ENCODE measurements around the gene COL25A1.

COL25A1 gene

DNA sequence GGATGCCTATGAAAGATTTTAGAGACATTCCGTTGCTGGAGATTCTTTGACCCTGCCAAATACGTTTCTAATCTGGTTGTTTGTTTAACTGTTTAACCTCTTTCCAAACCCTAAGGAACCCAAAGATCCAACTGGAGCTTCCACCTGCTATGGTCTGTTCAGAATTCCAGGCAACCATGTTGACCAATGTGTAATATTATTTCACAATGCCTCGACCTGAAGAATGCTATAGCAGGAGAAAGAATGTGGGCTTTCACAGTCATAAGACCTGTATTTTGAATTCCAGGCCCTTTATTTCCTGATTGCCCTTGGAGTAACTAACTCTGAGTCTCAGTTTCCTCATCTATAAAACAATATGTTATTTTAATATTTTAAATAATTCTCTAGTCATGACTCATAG, 90.8 kb downstream of the COL25A1 start:
- DNase-seq: no peak

DNA sequence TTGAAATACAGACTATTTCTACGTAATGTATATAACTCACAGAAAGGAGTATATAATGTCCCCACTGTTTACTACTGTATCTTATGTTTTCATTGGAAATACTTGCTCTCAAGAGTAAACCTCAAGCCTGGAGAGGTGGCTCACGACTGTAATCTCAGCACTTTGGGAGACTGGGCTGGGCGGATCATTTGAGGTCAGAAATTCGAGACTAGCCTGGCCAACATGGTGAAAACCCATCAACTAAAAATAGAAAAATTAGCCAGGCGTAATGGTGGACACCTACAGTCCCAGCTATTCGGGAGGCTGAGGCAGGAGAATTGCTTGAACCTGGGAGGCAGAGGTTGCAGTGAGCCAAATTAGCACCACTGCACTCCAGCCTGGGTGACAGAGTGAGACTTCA, 92.8 kb downstream of the COL25A1 start:
- no peak for DNase-seq

DNA sequence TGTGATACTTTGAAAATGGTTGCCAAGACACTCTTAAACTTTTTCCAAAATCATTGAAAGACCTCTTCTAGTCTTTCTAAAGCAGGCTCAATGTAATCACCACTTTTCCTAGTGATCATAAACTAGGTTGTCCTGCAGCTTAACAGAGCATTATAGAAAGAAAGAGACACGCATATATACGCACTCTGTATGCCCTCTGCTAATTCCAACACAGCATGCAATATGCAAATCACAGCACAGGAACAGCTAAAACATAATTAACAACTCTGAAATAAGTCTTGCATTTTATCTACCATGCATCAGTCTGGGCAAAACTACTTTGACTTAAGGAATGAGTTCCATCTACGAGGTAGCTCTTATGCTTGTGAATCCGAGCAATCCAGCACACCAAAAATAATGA, 94.6 kb downstream of the COL25A1 start:
- DNase-seq: no peak

DNA sequence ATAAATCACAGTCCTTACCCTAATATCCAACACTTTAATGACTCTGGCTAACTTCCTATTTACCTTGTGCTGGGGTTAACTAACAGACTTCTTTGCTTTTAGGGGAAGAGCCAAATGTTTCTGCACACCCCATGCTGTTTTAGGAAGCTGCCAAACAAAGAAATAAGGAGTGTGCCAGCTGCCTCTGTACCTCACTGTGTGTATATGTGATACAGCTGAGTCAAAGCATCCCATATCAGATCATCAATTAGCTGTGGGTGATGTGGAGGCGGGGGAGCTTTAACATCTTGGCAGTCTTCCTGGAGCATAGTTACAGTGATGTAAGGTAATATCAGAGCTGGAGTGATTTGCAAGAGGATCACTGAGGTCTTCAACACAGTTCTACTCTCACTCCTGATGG, 95.4 kb downstream of the COL25A1 start:
- DNase-seq: no peak

DNA sequence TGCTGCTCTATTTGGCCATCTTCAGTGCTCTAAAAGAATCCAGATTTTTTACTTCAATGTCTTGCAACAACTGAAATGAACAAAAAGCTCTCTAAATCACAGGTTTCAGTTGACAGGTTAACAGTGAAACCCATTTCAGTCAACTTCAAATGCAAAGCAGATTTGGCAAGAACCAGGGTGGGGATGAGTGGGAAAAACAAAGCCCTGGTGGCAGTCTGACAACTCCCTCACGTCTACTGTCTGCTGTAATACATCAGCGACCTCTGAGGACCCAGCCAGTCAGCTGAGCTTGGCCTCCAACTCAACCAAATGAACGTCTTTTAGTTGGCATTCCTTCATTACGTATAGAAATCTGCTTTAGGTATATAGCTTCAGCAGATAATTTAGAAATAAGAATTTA, 95.8 kb downstream of the COL25A1 start:
- DNase-seq: no peak

DNA sequence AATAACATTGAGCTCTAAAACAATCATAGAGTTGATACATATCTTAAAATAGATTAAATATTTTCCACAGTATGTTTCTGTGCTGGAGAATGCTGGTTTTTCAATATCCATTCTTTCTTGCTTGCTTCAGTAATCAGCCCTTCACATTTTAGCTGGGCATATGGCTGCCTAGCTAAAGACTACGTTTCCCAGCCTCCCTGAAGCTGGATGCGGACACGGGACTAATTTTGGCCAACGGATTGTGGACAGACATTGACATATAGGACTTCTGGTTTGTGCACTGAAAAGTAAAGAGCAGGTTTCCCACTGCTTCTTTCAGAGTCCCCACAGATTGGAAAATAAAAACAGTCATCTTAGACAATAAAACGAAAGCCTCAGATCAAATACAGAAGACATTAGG, 97.3 kb downstream of the COL25A1 start:
- DNase-seq: no peak

DNA sequence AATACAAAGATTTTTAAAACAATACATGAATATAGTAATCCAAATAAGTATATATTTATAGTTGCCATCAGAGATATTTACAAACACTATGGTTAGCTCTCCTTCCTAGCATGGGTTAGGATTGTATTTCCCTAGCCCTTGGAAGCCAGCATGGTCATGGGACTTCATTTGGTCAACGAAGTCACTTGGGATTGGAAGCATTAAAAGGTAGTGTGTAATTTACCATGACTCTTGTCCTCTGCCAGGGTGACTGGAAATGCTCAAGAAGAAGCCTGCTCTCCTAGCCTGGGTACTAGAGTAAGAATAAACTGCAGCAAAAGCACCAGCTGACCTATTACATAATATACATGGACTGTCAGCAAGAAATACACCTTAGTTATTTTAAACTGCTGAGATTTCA, 102.9 kb downstream of the COL25A1 start:
- no peak for DNase-seq

DNA sequence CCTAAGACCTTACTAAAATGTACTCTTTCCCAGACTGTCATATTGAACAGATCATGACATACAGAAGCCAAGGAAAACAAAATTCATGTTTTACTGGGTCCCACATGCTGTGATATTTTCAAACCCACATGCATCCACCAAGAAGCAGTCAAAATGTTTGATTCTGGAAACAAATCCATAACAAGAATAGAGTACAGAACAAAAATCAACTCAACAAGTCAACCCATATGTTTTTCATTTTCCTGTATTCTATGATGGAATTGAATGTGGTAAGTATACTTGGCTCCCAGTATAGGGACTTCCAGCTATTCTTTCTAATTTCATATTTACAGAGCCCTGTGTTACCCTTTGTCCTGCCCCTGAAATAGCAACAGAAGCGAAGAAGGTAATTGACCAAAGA, 106.8 kb downstream of the COL25A1 start:
- no peak for DNase-seq

DNA sequence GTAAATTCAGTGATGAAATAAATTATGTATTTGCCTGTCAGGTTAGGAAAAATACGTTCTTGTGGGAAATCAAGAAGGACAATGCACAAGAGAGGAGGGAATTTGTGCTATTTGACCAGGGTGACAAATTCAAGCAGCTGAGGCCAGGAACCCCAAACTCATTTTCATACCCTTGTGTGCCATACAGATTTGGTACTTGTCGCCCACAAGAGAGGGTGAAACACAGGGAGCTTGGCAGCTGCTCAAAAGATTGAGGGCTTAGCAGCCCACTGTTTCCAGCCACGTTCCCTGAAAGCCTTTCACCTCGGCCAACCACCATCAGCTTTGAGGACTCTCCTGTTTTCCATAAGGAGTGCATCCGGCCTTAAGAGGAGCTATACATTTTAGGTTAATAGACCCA, 111.2 kb downstream of the COL25A1 start:
- no peak for DNase-seq

DNA sequence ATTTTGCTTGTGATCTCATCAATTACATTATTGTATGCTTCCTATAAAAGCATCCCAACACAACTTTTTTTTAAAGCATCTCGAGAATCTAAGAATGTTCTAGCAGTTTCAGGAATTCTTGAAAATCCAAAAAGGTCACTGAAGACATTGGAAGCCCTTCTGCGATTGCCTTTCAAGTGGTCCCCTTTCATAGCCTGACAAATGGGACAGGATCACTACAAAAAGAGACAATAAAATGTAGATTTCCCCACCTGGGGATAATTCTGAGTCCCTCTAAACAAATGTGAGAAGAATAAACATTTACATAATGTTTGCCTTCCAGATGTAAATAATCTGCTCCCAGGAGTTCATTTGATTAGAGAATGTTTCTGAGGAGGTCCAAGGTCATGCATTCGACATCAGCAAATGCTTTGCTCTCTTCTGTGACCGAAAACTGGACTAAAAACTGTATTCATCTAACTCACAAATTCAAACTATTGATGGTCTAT, 116.0 kb downstream of the COL25A1 start:
- no peak for DNase-seq

DNA sequence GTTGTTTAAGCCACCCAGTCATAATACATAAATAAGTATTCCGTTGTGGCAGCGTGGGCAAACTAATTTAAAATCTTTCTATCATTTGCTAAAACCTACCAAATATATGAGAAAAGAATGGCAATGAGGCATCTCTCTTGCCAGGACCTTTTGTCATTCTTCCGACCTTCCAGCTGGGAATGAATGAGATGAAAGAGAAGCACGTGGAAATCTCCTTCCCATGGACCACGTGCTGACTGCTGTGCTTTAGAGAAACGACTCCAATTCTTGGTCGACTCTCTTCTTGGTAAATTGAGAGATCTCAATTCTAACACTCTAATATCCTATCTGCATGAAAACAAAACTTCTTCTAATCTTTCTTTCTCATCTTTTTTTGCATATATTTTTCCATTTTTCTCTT, 116.5 kb downstream of the COL25A1 start:
- no peak for DNase-seq

DNA sequence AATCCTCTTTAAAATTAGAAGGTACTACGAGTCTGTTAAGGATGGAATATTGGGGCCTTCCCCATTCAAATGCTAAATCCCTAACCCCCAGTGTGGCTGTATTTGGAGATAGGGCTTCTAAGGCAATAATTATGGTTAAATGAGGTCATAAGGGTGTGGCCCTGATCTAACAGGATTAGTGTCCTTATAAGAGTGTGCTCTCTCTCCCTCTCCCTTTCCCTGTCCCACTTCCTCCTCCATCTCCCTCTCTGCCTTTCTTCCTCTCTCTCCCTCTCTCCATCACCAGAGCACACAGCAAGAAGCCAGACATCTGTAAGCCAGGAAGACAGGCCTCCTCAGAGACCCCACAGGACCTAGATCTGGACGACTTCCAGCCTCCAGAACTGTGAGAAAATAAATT, 116.9 kb downstream of the COL25A1 start:
- DNase-seq: no peak

DNA sequence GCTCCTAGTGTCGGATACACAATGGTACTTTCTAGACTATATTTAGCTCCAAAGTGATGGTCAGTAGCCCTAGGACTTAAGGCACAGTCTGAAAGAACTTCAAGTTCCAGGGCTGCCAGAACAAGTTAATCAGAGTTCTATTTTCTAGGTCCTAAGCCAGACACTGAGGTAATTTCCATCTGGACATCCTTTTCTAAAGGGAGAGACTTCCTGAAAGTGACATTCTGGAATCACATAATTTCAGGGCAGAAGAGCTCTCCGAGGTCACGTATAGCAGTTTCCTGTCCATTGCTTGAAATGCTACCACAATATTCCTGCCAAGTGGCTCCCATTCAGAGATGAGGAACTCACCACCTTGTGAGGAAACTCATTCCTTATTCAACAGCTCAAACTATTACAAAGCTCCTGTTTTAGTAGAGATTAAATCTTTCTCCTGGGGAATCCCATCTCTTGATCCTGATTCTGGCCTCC, 117.9 kb downstream of the COL25A1 start:
- peak in 1 of 2 experiments; percentile 2 for DNase-seq

DNA sequence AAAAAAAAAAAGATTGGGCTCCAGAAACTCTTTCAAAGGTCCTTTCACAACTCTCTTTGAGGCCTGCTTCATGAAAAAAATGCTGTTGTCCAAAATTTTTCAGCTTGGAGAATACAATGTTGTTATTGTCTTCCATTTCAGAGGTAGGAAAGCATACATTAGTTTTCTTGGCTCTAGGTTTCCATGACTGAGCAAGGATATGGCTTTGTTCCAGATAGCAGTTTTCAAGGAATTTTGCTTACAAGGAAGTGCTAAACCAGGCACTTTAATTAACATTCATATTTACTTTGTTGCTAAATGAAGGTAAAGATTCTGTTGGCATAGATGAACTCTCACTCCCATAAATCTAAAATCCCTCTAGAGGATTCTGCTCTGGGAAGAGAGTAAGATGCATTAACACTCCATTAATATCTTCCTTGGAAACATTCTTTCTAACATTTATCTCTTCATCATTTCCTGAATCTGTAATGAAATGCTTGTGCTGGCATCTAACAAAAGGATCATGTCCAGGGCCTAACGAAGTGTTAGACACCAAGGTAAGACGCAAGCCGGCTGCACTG, 118.4 kb downstream of the COL25A1 start:
- no peak for DNase-seq

DNA sequence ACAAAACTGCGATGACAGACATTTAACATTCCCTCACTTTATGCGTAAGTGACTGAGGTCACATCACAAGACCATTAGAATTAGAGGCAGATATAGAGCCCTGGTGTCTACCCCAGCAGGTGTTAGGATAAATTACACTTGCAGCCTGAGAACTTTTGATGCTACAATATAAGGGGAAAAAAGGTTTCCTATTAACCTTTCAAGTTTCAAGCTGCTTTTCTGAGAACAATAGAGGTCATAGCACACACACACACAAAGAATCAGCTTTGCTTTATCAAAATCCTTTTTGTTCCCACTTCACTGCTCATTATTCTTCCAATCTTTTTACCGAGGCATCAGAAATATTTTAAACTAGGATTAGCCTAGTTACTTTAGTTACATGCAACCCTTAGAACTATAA, 119.8 kb downstream of the COL25A1 start:
- no peak for DNase-seq

DNA sequence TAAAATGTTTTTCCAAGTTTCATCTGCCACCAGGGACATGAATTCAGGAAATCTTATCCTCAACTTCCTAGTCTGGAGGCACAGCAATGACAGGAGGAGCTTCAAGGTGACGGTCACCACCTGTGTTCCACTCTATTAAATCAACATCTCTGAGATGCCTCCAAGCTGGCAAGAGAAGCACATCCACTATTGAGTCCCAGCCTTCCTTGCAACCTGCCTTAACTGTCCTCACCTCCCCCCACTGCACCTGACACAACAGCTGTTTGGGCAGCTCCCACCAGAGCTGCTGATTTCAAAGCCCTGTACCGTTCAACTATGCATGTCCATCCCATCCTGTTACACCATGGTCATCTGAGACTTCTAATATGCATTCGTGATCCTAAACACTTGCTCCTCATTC, 123.4 kb downstream of the COL25A1 start:
- no peak for DNase-seq

DNA sequence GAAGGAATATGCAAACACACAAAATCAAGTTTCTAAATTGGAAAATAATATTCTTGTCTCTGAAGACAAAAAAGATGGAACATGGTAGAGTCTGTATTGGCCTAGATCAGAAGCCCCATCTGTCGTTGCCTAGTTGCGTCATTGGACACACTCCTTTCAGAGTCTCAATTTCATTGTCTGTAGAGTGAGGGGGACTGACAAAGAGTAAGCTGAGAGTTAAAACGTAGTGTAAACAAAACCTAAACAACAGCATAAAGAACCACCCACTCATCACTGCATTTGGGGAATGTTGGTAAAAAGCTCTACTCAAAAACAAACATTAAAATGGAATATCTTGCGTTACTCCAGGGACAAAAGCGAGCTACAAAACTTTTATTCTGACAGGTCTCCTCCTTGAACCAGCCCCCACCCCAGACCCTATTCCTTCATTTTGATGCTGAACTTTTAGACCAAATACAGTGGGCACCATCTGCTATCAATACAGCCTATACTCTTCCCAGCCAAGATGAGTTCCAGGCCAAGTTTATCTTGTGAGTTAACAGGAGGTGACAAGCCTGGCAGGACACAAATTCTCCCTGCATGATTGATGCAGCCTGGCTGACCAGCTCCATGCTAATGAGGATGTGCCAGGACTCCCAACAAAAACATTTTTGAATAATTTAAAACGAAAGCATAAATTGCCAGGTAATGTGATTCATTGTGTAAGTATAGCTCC, 125.2 kb downstream of the COL25A1 start:
- no peak for DNase-seq

DNA sequence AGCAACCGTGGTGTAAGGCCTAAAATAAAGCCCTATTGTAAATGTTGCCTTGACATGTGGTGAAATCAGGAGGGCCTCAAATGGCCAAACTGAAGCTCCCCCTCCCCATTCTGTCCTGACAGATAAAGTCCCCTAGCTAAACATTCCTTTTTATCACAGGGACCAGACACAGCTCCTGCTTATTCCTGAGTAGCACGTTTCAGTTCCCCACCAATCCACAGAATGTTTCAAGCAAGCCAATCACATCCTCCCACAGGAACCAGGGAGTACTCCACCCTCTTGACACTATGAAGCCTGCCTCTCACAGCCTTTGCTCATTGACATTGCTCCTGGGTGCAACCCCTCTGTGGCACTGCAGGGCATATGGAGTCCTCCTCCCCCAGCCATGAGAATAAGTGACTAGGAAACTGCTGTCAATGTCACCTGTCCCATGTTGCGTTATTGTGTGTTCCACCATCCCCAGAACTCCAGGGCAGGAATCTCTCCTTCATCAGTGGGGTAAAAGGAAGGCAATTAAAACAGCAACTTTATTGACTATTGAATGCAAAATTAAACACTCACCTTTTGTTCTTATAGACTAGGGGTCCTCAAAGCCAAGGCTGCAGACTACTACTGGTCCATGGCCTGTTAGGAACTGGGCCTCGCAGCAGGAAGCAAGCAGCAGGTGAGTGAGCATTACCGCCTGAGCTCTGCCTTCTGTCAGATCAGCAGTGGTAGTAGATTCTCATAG, 128.1 kb downstream of the COL25A1 start:
- DNase-seq: no peak

DNA sequence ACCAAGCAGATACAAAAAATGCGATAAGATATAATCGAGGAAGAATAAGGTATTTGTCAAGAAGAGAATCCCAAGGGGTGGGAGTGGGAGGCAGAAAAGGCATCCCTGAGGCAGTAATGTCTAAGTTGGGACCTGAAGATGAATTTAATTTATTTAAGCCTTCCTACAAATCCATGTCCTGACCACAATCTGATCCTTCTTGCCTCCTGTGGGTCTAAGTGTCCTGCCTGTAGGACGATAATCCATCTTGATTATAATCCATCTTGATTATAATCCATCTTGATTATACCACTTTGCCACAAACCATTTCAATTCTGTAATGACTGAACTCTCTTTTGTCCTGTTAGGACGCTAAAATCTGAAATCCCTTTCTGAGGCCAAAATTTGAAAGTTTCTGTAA, 130.2 kb downstream of the COL25A1 start:
- DNase-seq: no peak

DNA sequence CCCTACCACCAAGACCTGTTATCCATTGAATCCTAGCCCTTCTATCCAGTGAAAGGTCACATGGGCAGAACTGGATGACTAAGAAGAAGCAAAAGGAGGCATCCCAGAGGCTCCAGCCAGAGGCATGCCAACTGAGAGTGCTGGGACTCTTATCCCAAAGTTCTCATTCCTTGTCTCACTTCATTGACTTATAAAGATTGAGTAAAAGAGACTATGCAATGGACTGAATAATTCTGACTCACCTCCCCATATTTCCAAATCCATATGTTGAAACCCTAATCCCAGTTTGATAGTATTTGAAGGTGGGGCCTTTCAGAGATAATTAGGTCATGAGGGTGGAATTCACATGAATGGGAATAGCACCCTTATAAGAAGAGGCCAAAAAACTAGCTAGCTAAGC, 131.4 kb downstream of the COL25A1 start:
- DNase-seq: no peak

DNA sequence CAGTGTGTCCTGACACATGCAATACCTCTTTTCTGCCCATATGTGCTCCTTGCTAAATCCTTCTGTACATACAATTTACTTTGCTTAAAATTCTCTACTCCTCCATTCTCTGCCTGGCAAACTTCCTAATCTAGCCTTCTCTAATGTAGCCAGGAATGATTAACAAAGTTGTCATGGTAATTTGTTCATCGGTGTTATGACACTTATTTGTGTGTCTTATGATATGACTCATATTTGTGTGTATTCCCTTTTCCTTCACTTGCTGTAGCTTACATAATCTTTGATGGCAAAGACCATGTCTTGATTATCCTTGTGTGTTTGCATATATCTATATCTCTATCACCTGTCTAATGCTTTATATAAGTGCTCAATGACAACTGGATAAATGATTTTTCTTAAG, 133.3 kb downstream of the COL25A1 start:
- no peak for DNase-seq

DNA sequence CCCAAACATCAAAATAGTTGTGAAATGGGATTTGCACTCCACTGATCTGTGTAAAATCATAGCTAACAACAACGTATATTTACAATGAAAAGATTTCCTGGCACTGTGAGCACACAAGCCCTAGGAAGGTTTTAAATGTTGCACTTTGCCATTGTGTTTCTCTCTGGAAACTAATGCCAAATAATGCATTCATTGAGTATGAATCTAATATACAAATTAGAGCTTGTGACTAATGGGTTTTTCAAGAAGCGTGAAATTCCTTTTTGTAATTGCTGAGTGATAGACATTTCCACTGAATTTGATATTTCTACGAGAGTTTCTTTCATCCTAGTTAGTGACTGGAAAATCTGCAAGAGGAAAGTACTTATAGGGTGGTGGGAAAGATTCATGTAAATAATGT, 135.9 kb downstream of the COL25A1 start:
- DNase-seq: no peak

DNA sequence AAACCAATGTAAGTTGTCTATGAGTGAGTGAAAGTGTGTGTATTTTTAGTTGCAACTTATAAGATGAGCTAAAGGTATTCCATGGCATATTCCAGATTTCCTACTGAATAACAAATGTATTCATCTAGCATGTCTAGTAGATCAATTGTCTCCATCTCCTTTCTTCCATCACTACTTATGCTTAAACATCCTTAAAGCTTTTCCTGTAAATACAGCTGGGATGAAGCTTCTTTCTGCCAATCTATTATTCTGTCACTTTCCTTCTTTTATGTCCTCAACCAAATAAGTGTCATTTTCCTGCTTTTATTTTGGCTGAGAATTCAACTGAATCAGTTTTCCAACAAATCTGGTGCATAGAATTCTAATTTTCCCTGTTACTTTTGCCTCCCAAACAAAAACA, 136.3 kb downstream of the COL25A1 start:
- no peak for DNase-seq

DNA sequence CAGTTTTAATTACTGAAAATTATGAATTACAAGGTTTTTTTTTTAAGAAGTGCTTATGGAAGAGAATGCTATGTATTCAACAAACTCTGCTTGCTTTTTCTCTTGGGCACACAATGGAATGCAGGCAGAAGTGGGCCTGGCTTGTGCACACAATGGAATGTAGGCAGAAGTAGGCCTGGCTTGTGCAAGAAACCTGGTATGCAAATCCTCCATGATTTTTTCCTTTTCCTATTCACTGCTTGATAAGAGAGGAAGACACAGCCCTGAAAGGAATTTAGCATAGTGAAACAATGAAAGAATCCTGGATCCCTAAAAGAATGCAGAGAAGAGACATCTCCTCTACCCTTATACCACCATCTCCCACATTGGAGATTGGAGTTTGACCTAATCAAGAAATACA, 138.4 kb downstream of the COL25A1 start:
- no peak for DNase-seq

Measured in Kasumi-1 (cell line).